CD14-positive monocyte (primary cell): ENCODE data around the gene GAMT. TPM values are rescaled to one million over a fixed set of nuclear protein-coding genes. Genes with fewer than 3 reads are reported as not detected.

Source experiments
- DNase-seq, 3 donors: peaks; one replicate each; pipeline ENCODE4 v3.0.0-alpha.2; 2011 to 2022
- H2AFZ ChIP-seq: 2 replicates; pipeline ENCODE4 v1.6.0; 2012; ENCODE audit warnings: mild to moderate bottlenecking, low read depth, low read length, inconsistent platforms; ENCODE audit not compliant: insufficient read depth, poor library complexity, severe bottlenecking
- H3K27ac ChIP-seq, 2 donors: 1 replicate in 1 of 2; 2 replicates in 1 of 2; pipeline ENCODE4 v1.5.1; 2012 to 2013; ENCODE audit warnings: low read length in 2 of 2, control low read depth in 1 of 2, inconsistent platforms in 1 of 2, low read depth in 1 of 2, mild to moderate bottlenecking in 1 of 2
- H3K27me3 ChIP-seq, 2 donors: one replicate each; pipeline versions ENCODE4 v1.6.0 to v1.6.1; 2011 to 2013; ENCODE audit warnings: low read length in 2 of 2; ENCODE audit not compliant: control insufficient read depth in 2 of 2, insufficient read depth in 2 of 2
- H3K36me3 ChIP-seq, 2 donors: replicated peaks in 1 of 2; 1 replicate in 1 of 2; 2 replicates in 1 of 2; pipeline versions ENCODE4 v1.5.1 to v1.6.1; 2012 to 2013; ENCODE audit warnings: low read length in 2 of 2, control low read depth in 1 of 2, inconsistent platforms in 1 of 2, mild to moderate bottlenecking in 1 of 2; ENCODE audit not compliant: insufficient read depth in 2 of 2, control insufficient read depth in 1 of 2
- H3K4me1 ChIP-seq, 2 donors: 1 replicate in 1 of 2; 2 replicates in 1 of 2; pipeline versions ENCODE4 v1.5.1 to v1.6.1; 2012 to 2013; ENCODE audit warnings: low read length in 2 of 2, control low read depth in 1 of 2, inconsistent platforms in 1 of 2, mild to moderate bottlenecking in 1 of 2, moderate library complexity in 1 of 2; ENCODE audit not compliant: insufficient read depth in 2 of 2, control insufficient read depth in 1 of 2
- H3K4me2 ChIP-seq: replicated peaks from 2 replicates; pipeline ENCODE3; 2012; ENCODE audit warnings: low read length, moderate library complexity, mild to moderate bottlenecking; ENCODE audit not compliant: poor library complexity, severe bottlenecking; ENCODE audit errors: extremely low read depth
- H3K4me3 ChIP-seq, 3 experiments: fragments of 200-600 bp in 1 of 3; sonication (generic) in 1 of 3; replicated peaks in 1 of 3; 1 replicate in 2 of 3; 2 replicates in 1 of 3; pipeline ENCODE4 v1.5.1; 2011 to 2013; ENCODE audit warnings: low read length in 3 of 3, mild to moderate bottlenecking in 3 of 3, control low read depth in 2 of 3, low read depth in 2 of 3, inconsistent platforms in 1 of 3, moderate library complexity in 1 of 3
- H3K79me2 ChIP-seq: 2 replicates; pipeline ENCODE4 v1.6.0; 2012; ENCODE audit warnings: mild to moderate bottlenecking, control low read depth, inconsistent platforms, low read length, moderate library complexity; ENCODE audit not compliant: insufficient read depth
- H3K9ac ChIP-seq: 2 replicates; pipeline ENCODE4 v1.6.0; 2017; ENCODE audit warnings: low read length, mild to moderate bottlenecking; ENCODE audit not compliant: insufficient read depth, poor library complexity, severe bottlenecking
- H3K9me3 ChIP-seq, 2 donors: replicated peaks in 1 of 2; 1 replicate in 1 of 2; 2 replicates in 1 of 2; pipeline versions ENCODE4 v1.5.1 to v1.6.1; 2012 to 2013; ENCODE audit warnings: low read length in 2 of 2, control low read depth in 1 of 2; ENCODE audit not compliant: control insufficient read depth in 1 of 2, insufficient read depth in 1 of 2
- H4K20me1 ChIP-seq: 2 replicates; pipeline ENCODE4 v1.6.0; 2012; ENCODE audit warnings: mild to moderate bottlenecking, low read length, control low read depth, moderate library complexity; ENCODE audit not compliant: insufficient read depth
- H3K27ac Mint-ChIP-seq, 7 donors: one replicate each; pipeline ENCODE4 v1.8.0; 2020; ENCODE audit warnings: mild to moderate bottlenecking in 7 of 7, mixed read lengths in 7 of 7, moderate library complexity in 6 of 7, inconsistent platforms in 2 of 7
- H3K27me3 Mint-ChIP-seq, 3 donors: one replicate each; pipeline ENCODE4 v1.8.0; 2021 to 2022; ENCODE audit warnings: low read depth in 3 of 3, mild to moderate bottlenecking in 3 of 3, mixed read lengths in 3 of 3, moderate library complexity in 3 of 3, inconsistent platforms in 1 of 3
- H3K36me3 Mint-ChIP-seq, 2 donors: one replicate each; pipeline ENCODE4 v1.8.0; 2020; ENCODE audit warnings: mixed read lengths in 2 of 2, inconsistent platforms in 1 of 2, mild to moderate bottlenecking in 1 of 2
- H3K4me1 Mint-ChIP-seq: one replicate; pipeline ENCODE4 v1.8.0; 2020; ENCODE audit warnings: mild to moderate bottlenecking, mixed read lengths
- H3K4me3 Mint-ChIP-seq, 2 donors: one replicate each; pipeline ENCODE4 v1.8.0; 2020; ENCODE audit warnings: mild to moderate bottlenecking in 2 of 2, mixed read lengths in 2 of 2, moderate library complexity in 1 of 2
- H3K9me3 Mint-ChIP-seq, 7 donors: one replicate each; pipeline ENCODE4 v1.8.0; 2020 to 2022; ENCODE audit warnings: mixed read lengths in 7 of 7, mild to moderate bottlenecking in 6 of 7, moderate library complexity in 6 of 7, inconsistent platforms in 2 of 7
- CTCF ChIP-seq: fragments of 200-600 bp; IDR thresholded peaks from one replicate; pipeline ENCODE4 v1.8.0; 2022; ENCODE audit warnings: antibody characterized with exemption, mild to moderate bottlenecking
- WGBS: methylation state at CpG from one replicate; pipeline ENCODE4 v1.1.5; 2013; ENCODE audit warnings: missing lambda C conversion rate; ENCODE audit not compliant: insufficient coverage; 5-methylcytosine and 5-hydroxymethylcytosine counted together
- intact Hi-C, 2 donors: fragments of 100-400 bp; cut with micrococcal nuclease; formaldehyde crosslinking; loops; one replicate each; pipeline versions ENCODE4 v1.15.0 to v1.15.1; 2023
- polyA plus RNA-seq, 3 donors: library from polyadenylated mRNA; depleted of rRNA in 1 of 3; unstranded in 2 of 3; stranded (reverse) in 1 of 3; fragments of 300-500 nt in 2 of 3; fragments of >200 nt in 1 of 3; fragmentation: Illumina TruSeq in 2 of 3; gene quantifications; 1 replicate in 2 of 3; 2 replicates in 1 of 3; pipeline ENCODE4 v1.2.3, GENCODE V29; 2012 to 2021

GAMT gene
- polyA plus RNA-seq, 3 donors, result 0.95 to 1.3 (median 0.96) TPM

- no peak overlapping the region for H3K27ac Mint-ChIP-seq
- no peak for TF ChIP-seq CTCF
- 93% methylated on average over 52 of the region's 52 CpGs for WGBS
- H3K4me1 Mint-ChIP-seq, result peaks cover 6% of the 10 kb centered on the region
- H4K20me1 ChIP-seq, result no peaks in the 10 kb centered on the region
- H3K4me3 ChIP-seq, result no peak overlapping the region
- peaks cover 30 to 38% of the 10 kb centered on the region in 2 donors for H3K36me3 Mint-ChIP-seq
- no peak overlapping the region for H3K27ac ChIP-seq
- H3K9me3 Mint-ChIP-seq, result no peaks in the 10 kb centered on the region
- intact Hi-C loops, result no loop called here
- no peaks in the 10 kb centered on the region for H3K9me3 ChIP-seq
- H3K4me2 ChIP-seq, result no peak overlapping the region
- H3K4me1 ChIP-seq, result peaks cover 0 to 11% of the 10 kb centered on the region in 2 donors
- no peak overlapping the region for H3K9ac ChIP-seq
- no peaks in the 10 kb centered on the region for H3K79me2 ChIP-seq
- DNase-seq, result no peak
- H2AFZ ChIP-seq, result no peak overlapping the region
- no peak overlapping the region for H3K4me3 Mint-ChIP-seq
- peaks cover 4 to 9% (median 5%) of the 10 kb centered on the region in 3 donors for H3K27me3 Mint-ChIP-seq
- peaks cover 0 to 4% of the 10 kb centered on the region in 2 donors for H3K27me3 ChIP-seq
- H3K36me3 ChIP-seq, result peaks cover 46% of the 10 kb centered on the region in 2 donors
Observed at GRCh38 chr19:1395194-1396018, 5.9 kb downstream of the GAMT start.

- Histone ChIP-seq H3K4me2 (no peak overlapping the region), H3K4me3 (no peak overlapping the region), H3K27me3 (no peaks in the 10 kb centered on the region), H3K27ac (no peak overlapping the region), H3K4me1 (peaks cover 0 to 11% of the 10 kb centered on the region in 2 donors), H3K9me3 (no peaks in the 10 kb centered on the region), H3K9ac (no peak overlapping the region), H4K20me1 (no peaks in the 10 kb centered on the region), H3K36me3 (peaks cover 51 to 53% of the 10 kb centered on the region in 2 donors), H2AFZ (no peak overlapping the region), H3K79me2 (no peaks in the 10 kb centered on the region)
- H3K4me1 Mint-ChIP-seq, result peaks cover 6% of the 10 kb centered on the region
- 92% methylated on average over 40 of the region's 43 CpGs for WGBS
- intact Hi-C loops, result no loop called here
- DNase-seq, result no peak
- no peaks in the 10 kb centered on the region for H3K9me3 Mint-ChIP-seq
- TF ChIP-seq CTCF, result no peak
- H3K4me3 Mint-ChIP-seq, result no peak overlapping the region
- H3K27me3 Mint-ChIP-seq, result peaks cover 0 to 3% (median 0%) of the 10 kb centered on the region in 3 donors
- H3K27ac Mint-ChIP-seq, result no peak overlapping the region
- H3K36me3 Mint-ChIP-seq, result peaks cover 36 to 47% of the 10 kb centered on the region in 2 donors
Observed at GRCh38 chr19:1394252-1395193, 6.8 kb downstream of the GAMT start.
